ENCODE results near the gene YBX2.

Gene YBX2

GRCh38 chr17:7243453-7243729, 51.0 kb downstream of the YBX2 start:
- DNase-seq (ENCODE audit: low spot score): no peak

- DNase-seq (ENCODE audit: low spot score): peak; percentile 94
Measured at GRCh38 chr17:7242717-7243452, 51.6 kb downstream of the YBX2 start.

GRCh38 chr17:7241783-7242716, 52.4 kb downstream of the YBX2 start, which contains the start of gene GABARAP:
Gene GABARAP, minus strand, starts transcription at chr17:7242449. Its CDS starts 119 bp downstream, at chr17:7242330.
- DNase-seq (ENCODE audit: low spot score): peak; percentile 89

- no peak for DNase-seq (ENCODE audit: low spot score)
Measured at GRCh38 chr17:7241090-7241733, 53.2 kb downstream of the YBX2 start.

- DNase-seq (ENCODE audit: low spot score): no peak
Measured at GRCh38 chr17:7240375-7240774, 54.1 kb downstream of the YBX2 start.

- DNase-seq (ENCODE audit: low spot score): peak; percentile 98
Measured at GRCh38 chr17:7239091-7240027, 55.1 kb downstream of the YBX2 start, which contains the start of gene PHF23. Gene PHF23, minus strand, starts transcription at chr17:7239457. Its CDS starts 178 bp downstream, at chr17:7239279.

GRCh38 chr17:7238420-7239090, 55.9 kb downstream of the YBX2 start:
- no peak for DNase-seq (ENCODE audit: low spot score)
